Subcutaneous abdominal adipose tissue (tissue), 5 donors: ENCODE measurements around the gene CHD5.

Experiments used
- H3K27ac ChIP-seq: one replicate; pipeline ENCODE4 v1.7.0; 2013; ENCODE audit warnings: low read depth, mild to moderate bottlenecking, inconsistent platforms, low read length, moderate library complexity
- H3K27me3 ChIP-seq, 5 donors: one replicate each; pipeline ENCODE4 v1.7.0; 2013; ENCODE audit warnings: low read length in 5 of 5, inconsistent platforms in 1 of 5; ENCODE audit not compliant: control insufficient read depth in 5 of 5, insufficient read depth in 4 of 5
- H3K36me3 ChIP-seq, 5 donors: one replicate each; pipeline ENCODE4 v1.7.0; 2013; ENCODE audit warnings: low read length in 5 of 5; ENCODE audit not compliant: control insufficient read depth in 5 of 5, insufficient read depth in 5 of 5
- H3K4me1 ChIP-seq, 5 donors: one replicate each; pipeline ENCODE4 v1.7.0; 2013; ENCODE audit warnings: low read length in 5 of 5, mild to moderate bottlenecking in 3 of 5, moderate library complexity in 1 of 5; ENCODE audit not compliant: control insufficient read depth in 5 of 5, insufficient read depth in 5 of 5
- H3K4me3 ChIP-seq, 5 donors: one replicate each; pipeline ENCODE4 v1.7.0; 2013; ENCODE audit warnings: low read length in 5 of 5, low read depth in 1 of 5
- H3K9ac ChIP-seq, 5 donors: one replicate each; pipeline ENCODE4 v1.7.0; 2013; ENCODE audit warnings: low read length in 5 of 5, mild to moderate bottlenecking in 4 of 5, moderate library complexity in 3 of 5
- H3K9me3 ChIP-seq, 5 donors: one replicate each; pipeline ENCODE4 v1.7.0; 2013; ENCODE audit warnings: low read length in 5 of 5; ENCODE audit not compliant: control insufficient read depth in 5 of 5
- donor health status: healthy.
- donor health status: healthy.
- donor health status: healthy.
- donor health status: healthy.
- donor health status: healthy.

Gene CHD5

GRCh38 chr1:6167391-6168303 is 12.5 kb downstream of the CHD5 start:
- Histone ChIP-seq H3K4me1 (peaks cover 0 to 10% (median 4%) of the 10 kb centered on the region in 5 donors), H3K9me3 (no peaks in the 10 kb centered on the region), H3K36me3 (no peaks in the 10 kb centered on the region), H3K27ac (no peak overlapping the region), H3K9ac (no peak overlapping the region), H3K27me3 (peaks cover 34 to 47% (median 35%) of the 10 kb centered on the region in 5 donors), H3K4me3 (no peak overlapping the region)

GRCh38 chr1:6166655-6167390 is 13.3 kb downstream of the CHD5 start:
- Histone ChIP-seq H3K4me3 (no peak overlapping the region), H3K27me3 (peaks cover 35 to 45% (median 35%) of the 10 kb centered on the region in 5 donors), H3K27ac (no peak overlapping the region), H3K9ac (no peak overlapping the region), H3K9me3 (no peaks in the 10 kb centered on the region), H3K4me1 (peaks cover 0 to 10% (median 4%) of the 10 kb centered on the region in 5 donors), H3K36me3 (no peaks in the 10 kb centered on the region)

- Histone ChIP-seq H3K9me3 (no peaks in the 10 kb centered on the region), H3K36me3 (no peaks in the 10 kb centered on the region), H3K4me1 (peaks cover 0 to 13% (median 4%) of the 10 kb centered on the region in 5 donors), H3K9ac (no peak overlapping the region), H3K4me3 (no peak overlapping the region), H3K27me3 (peaks cover 32 to 45% (median 33%) of the 10 kb centered on the region in 5 donors), H3K27ac (no peak overlapping the region)
Measured at GRCh38 chr1:6166221-6166620, 13.9 kb downstream of the CHD5 start.

DNA sequence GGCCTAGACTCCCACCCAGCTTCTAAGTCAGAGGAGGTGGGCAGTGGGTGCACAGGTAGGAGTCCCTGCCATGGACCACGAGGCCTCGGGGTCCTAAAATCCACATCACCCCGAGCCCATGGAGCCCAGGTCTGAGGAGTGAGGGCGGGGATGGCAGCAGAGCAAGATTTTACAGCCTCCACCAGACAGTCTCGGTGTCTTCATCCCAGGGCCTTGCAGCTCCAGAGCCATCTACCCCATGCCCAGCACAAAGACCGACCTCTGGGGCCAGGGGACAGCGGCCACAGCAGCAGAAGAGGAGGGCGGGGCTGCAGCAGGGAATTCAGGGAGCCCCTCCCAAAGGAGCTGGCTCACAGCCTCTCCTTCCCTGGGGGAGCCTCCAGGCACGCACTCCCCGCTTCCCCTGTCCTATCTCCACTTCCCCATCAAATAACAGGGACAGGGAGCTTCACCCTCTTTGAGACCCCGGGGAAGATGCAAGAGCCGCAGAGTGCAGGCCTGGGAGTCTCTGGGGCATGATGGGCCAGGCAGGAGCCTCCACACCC is 14.6 kb downstream of the CHD5 start:
- H3K27me3 ChIP-seq, result peaks cover 28 to 44% (median 31%) of the 10 kb centered on the region in 5 donors
- H3K9ac ChIP-seq, result no peak overlapping the region
- H3K27ac ChIP-seq, result no peak overlapping the region
- no peaks in the 10 kb centered on the region for H3K36me3 ChIP-seq
- H3K9me3 ChIP-seq, result no peaks in the 10 kb centered on the region
- no peak overlapping the region for H3K4me3 ChIP-seq
- H3K4me1 ChIP-seq, result peaks cover 0 to 14% (median 2%) of the 10 kb centered on the region in 5 donors

DNA sequence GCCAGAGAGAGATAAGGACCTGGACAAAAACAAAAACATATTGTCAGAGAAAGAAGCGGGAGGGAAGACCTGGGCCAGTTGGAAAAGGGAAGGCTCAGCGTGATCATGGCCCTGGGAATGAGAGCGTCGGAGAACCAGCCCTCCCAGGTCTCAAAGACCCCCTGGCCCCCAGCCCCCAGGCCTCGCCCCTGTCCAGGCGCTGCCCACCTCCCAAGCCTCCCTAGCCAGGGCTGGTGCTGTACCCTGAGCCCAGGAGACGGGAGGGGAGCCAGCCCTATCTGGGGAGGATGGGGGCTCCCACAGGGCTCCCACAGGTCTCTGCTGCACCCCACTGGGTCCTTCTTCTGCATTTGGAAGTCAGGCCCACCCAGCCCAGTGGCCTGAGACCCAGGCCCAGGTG is 15.1 kb downstream of the CHD5 start:
- no peak overlapping the region for H3K9ac ChIP-seq
- peaks cover 0 to 14% (median 2%) of the 10 kb centered on the region in 5 donors for H3K4me1 ChIP-seq
- H3K27ac ChIP-seq, result no peak overlapping the region
- H3K4me3 ChIP-seq, result no peak overlapping the region
- peaks cover 25 to 43% (median 29%) of the 10 kb centered on the region in 5 donors for H3K27me3 ChIP-seq
- no peaks in the 10 kb centered on the region for H3K36me3 ChIP-seq
- H3K9me3 ChIP-seq, result no peaks in the 10 kb centered on the region

DNA sequence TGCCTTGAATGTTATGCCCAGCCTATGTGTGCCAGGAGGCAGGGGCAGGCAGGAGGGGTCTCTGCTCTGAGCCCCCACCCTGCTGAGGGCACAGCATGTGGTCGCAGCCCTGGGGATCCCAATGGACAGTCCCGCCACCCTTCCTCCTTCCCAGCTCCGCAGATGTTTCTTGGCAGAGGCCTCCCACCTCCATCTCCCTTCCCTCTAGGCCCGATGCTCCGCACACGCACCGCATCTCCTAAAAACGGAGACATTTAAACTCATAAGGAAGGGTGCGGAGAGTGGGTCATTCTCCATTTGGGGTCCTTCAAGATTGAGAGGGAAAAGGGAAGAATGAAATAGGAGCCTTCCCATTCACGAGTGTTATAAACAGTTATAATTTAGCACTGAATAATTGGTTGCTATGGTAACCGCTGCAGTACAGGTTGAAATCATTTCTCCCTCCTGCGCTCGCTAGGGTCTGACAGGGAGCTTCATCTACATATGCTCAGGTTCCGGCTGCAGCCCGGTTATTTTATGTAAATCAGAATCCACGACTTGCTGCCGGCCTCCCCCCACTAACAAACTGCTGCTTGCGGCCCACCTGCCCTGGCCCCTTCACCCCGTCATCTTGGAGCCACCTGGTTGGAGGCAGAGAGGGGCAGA is 16.0 kb downstream of the CHD5 start:
- Histone ChIP-seq H3K36me3 (no peaks in the 10 kb centered on the region), H3K27ac (no peak overlapping the region), H3K27me3 (peaks cover 23 to 41% (median 31%) of the 10 kb centered on the region in 5 donors), H3K4me1 (peaks cover 0 to 14% (median 2%) of the 10 kb centered on the region in 5 donors), H3K9ac (no peak overlapping the region), H3K9me3 (no peaks in the 10 kb centered on the region), H3K4me3 (no peak overlapping the region)

- H3K27ac ChIP-seq, result no peak overlapping the region
- H3K27me3 ChIP-seq, result peaks cover 21 to 40% (median 30%) of the 10 kb centered on the region in 5 donors
- no peak overlapping the region for H3K4me3 ChIP-seq
- no peaks in the 10 kb centered on the region for H3K9me3 ChIP-seq
- no peak overlapping the region for H3K9ac ChIP-seq
- no peaks in the 10 kb centered on the region for H3K36me3 ChIP-seq
- H3K4me1 ChIP-seq, result peaks cover 0 to 14% (median 2%) of the 10 kb centered on the region in 5 donors
Measured at GRCh38 chr1:6163191-6163972, 16.7 kb downstream of the CHD5 start.

- Histone ChIP-seq H3K4me1 (peaks cover 0 to 8% (median 2%) of the 10 kb centered on the region in 5 donors), H3K27me3 (peaks cover 21 to 42% (median 30%) of the 10 kb centered on the region in 5 donors), H3K9me3 (no peaks in the 10 kb centered on the region), H3K9ac (no peak overlapping the region), H3K36me3 (no peaks in the 10 kb centered on the region), H3K4me3 (no peak overlapping the region), H3K27ac (no peak overlapping the region)
Measured at GRCh38 chr1:6162773-6163172, 17.3 kb downstream of the CHD5 start.

- peaks cover 0 to 5% (median under 1%) of the 10 kb centered on the region in 5 donors for H3K4me1 ChIP-seq
- no peak overlapping the region for H3K9ac ChIP-seq
- no peaks in the 10 kb centered on the region for H3K9me3 ChIP-seq
- H3K36me3 ChIP-seq, result no peaks in the 10 kb centered on the region
- H3K27ac ChIP-seq, result no peak overlapping the region
- peaks cover 22 to 40% (median 28%) of the 10 kb centered on the region in 5 donors for H3K27me3 ChIP-seq
- H3K4me3 ChIP-seq, result no peak overlapping the region
Measured at GRCh38 chr1:6162341-6162740, 17.8 kb downstream of the CHD5 start.
